Prostate gland (tissue), 2 donors: ENCODE results near the gene CDH7. TPM values are rescaled to one million over a fixed set of nuclear protein-coding genes. Genes with fewer than 3 reads are reported as not detected.

Source experiments
- DNase-seq: peaks from one replicate; pipeline ENCODE4 v3.0.0-alpha.2; 2019; ENCODE audit warnings: low spot score
- H3K27ac ChIP-seq, 2 donors: fragments of 200-600 bp; sonication (generic); 2 replicates each; pipeline ENCODE4 v1.5.1; 2017 to 2019
- H3K27me3 ChIP-seq: fragments of 200-600 bp; sonication (generic); replicated peaks from 2 replicates; pipeline ENCODE4 v1.5.1; 2019; ENCODE audit not compliant: insufficient read depth
- H3K36me3 ChIP-seq, 2 donors: fragments of 200-600 bp; sonication (generic); 1 replicate in 1 of 2; 2 replicates in 1 of 2; pipeline versions ENCODE4 v1.5.1 to v1.8.1; 2017 to 2019
- H3K4me1 ChIP-seq: fragments of 200-600 bp; sonication (generic); replicated peaks from 2 replicates; pipeline ENCODE4 v1.5.1; 2019
- H3K4me3 ChIP-seq, 2 donors: fragments of 200-600 bp; sonication (generic); 2 replicates each; pipeline ENCODE4 v1.5.1; 2017 to 2019
- H3K9me3 ChIP-seq: fragments of 200-600 bp; sonication (generic); 2 replicates; pipeline ENCODE4 v1.5.1; 2017
- CTCF ChIP-seq, 4 experiments: fragments of 200-600 bp in 2 of 4; fragments of 450-650 bp in 2 of 4; sonication (generic) in 2 of 4; IDR thresholded peaks; 1 replicate in 3 of 4; 2 replicates in 1 of 4; pipeline ENCODE4 v1.5.1; 2016 to 2019; ENCODE audit warnings: antibody characterized with exemption in 4 of 4, mild to moderate bottlenecking in 2 of 4, moderate library complexity in 2 of 4
- POLR2A ChIP-seq: fragments of 450-650 bp; IDR thresholded peaks from one replicate; pipeline ENCODE4 v1.6.1; 2016; ENCODE audit warnings: antibody characterized with exemption, mild to moderate bottlenecking
- POLR2AphosphoS5 ChIP-seq: sonication (generic); formaldehyde crosslinking; IDR thresholded peaks from one replicate; pipeline ENCODE4 v1.6.1; 2017; ENCODE audit warnings: antibody characterized with exemption
- WGBS: methylation state at CpG from one replicate; pipeline ENCODE4 v1.1.5; 2018; 5-methylcytosine and 5-hydroxymethylcytosine counted together
- intact Hi-C: fragments of 100-400 bp; cut with DNase I; formaldehyde crosslinking; loops from one replicate; pipeline ENCODE4 v1.14.2; 2022
- total RNA-seq, 2 donors: library from RNA; depleted of rRNA; stranded (reverse); fragments of >200 nt; gene quantifications; one replicate each; pipeline ENCODE4 v1.1.0, GENCODE V29; 2016

Gene CDH7
- total RNA-seq, 2 donors from 2014 or later, result 1.0 TPM

- WGBS, result 35% methylated on average over 2 of the region's 2 CpGs
- H3K27ac ChIP-seq, result no peak overlapping the region
- DNase-seq, result no peak
- TF ChIP-seq POLR2A, result no peak
- no peak for TF ChIP-seq CTCF (IDR thresholded peaks at IDR 0.05)
- no peak for TF ChIP-seq POLR2AphosphoS5
- H3K4me1 ChIP-seq, result no peaks in the 10 kb centered on the region
- H3K27me3 ChIP-seq, result no peaks in the 10 kb centered on the region
- H3K4me3 ChIP-seq, result no peak overlapping the region
- no peaks in the 10 kb centered on the region for H3K36me3 ChIP-seq
- intact Hi-C loops, result no loop called here
- H3K9me3 ChIP-seq, result no peaks in the 10 kb centered on the region
Measured at GRCh38 chr18:65934874-65935273, 184.1 kb downstream of the CDH7 start.

- Histone ChIP-seq H3K4me3 (no peak overlapping the region), H3K27me3 (no peaks in the 10 kb centered on the region), H3K9me3 (no peaks in the 10 kb centered on the region), H3K36me3 (no peaks in the 10 kb centered on the region), H3K4me1 (no peaks in the 10 kb centered on the region), H3K27ac (no peak overlapping the region)
- WGBS, result 81% methylated on average over 1 of the region's 1 CpG
- no peak for DNase-seq
- intact Hi-C loops, result no loop called here
- TF ChIP-seq POLR2A (no peak), POLR2AphosphoS5 (no peak), CTCF (IDR thresholded peaks at IDR 0.05) (no peak)
Measured at GRCh38 chr18:65936678-65937077, 185.9 kb downstream of the CDH7 start.

- H3K27ac ChIP-seq, result no peak overlapping the region
- no peaks in the 10 kb centered on the region for H3K36me3 ChIP-seq
- H3K27me3 ChIP-seq, result no peaks in the 10 kb centered on the region
- no peak overlapping the region for H3K4me3 ChIP-seq
- intact Hi-C loops, result no loop called here
- no peak for TF ChIP-seq CTCF (IDR thresholded peaks at IDR 0.05)
- H3K4me1 ChIP-seq, result no peaks in the 10 kb centered on the region
- H3K9me3 ChIP-seq, result no peaks in the 10 kb centered on the region
- no peak for DNase-seq
Measured at GRCh38 chr18:65937180-65937579, 186.4 kb downstream of the CDH7 start.

GRCh38 chr18:65938592-65939372, 188.0 kb downstream of the CDH7 start:
- DNase-seq, result no peak
- H3K27me3 ChIP-seq, result no peaks in the 10 kb centered on the region
- H3K27ac ChIP-seq, result no peak overlapping the region
- H3K4me1 ChIP-seq, result no peaks in the 10 kb centered on the region
- H3K36me3 ChIP-seq, result no peaks in the 10 kb centered on the region
- WGBS, result 86% methylated on average over 4 of the region's 4 CpGs
- TF ChIP-seq POLR2AphosphoS5 (no peak), POLR2A (no peak), CTCF (IDR thresholded peaks at IDR 0.05) (no peak)
- no peaks in the 10 kb centered on the region for H3K9me3 ChIP-seq
- no peak overlapping the region for H3K4me3 ChIP-seq
- intact Hi-C loops, result no loop called here
